ENCODE measurements around the gene EXOC3L1.

The EXOC3L1 gene

GRCh38 chr16:67213197-67214019 is 23.5 kb upstream of the EXOC3L1 start:
- no peak overlapping the region for H3K27ac ChIP-seq
- TF ChIP-seq CTCF (conservative IDR thresholded peaks at IDR 0.05), result no peak

GRCh38 chr16:67212766-67213165 is 22.8 kb upstream of the EXOC3L1 start:
- no peak overlapping the region for H3K27ac ChIP-seq
- TF ChIP-seq CTCF (conservative IDR thresholded peaks at IDR 0.05), result no peak

- H3K27ac ChIP-seq, result no peak overlapping the region
- no peak for TF ChIP-seq CTCF (conservative IDR thresholded peaks at IDR 0.05)
These were observed 21.7 kb upstream of the EXOC3L1 start for GRCh38 chr16:67211674-67212073.

GRCh38 chr16:67210069-67210937 is 20.4 kb upstream of the EXOC3L1 start:
- no peak for TF ChIP-seq CTCF (conservative IDR thresholded peaks at IDR 0.05)
- no peak overlapping the region for H3K27ac ChIP-seq

GRCh38 chr16:67209565-67209964 is 19.6 kb upstream of the EXOC3L1 start:
- TF ChIP-seq CTCF (conservative IDR thresholded peaks at IDR 0.05), result no peak
- no peak overlapping the region for H3K27ac ChIP-seq

- TF ChIP-seq CTCF (conservative IDR thresholded peaks at IDR 0.05), result no peak
- H3K27ac ChIP-seq, result no peak overlapping the region
These were observed 18.4 kb upstream of the EXOC3L1 start for GRCh38 chr16:67208154-67208896.
